Caco-2 (cell line): ENCODE measurements around the gene UBAP1. TPM values are rescaled to one million over a fixed set of nuclear protein-coding genes. Genes with fewer than 3 reads are reported as not detected.
"Not testable (repeated sequence)": the region's sequence is repeated elsewhere in the genome, so short reads cannot be mapped to it uniquely, and the experiment has no call there.

Experiments used
- BruUV-seq: library from RNA; stranded (reverse); fragments of 400-500 nt; replicated peaks from 2 replicates; lab custom pipeline; 2021; lab: Mats Ljungman, UMichigan
- CTCF ChIA-PET: fragments of 300-600 bp; sonication (Branson Sonifier 250); formaldehyde crosslinking; loops from one replicate; lab custom pipeline; 2022; ENCODE audit warnings: antibody characterized with exemption; lab: Charles Lee
- POLR2A ChIA-PET: fragments of 300-600 bp; sonication (Branson Sonifier 250); formaldehyde crosslinking; loops from one replicate; lab custom pipeline; 2022; ENCODE audit warnings: antibody characterized with exemption; lab: Charles Lee
- DNase-seq, 2 experiments: peaks; one replicate each; pipeline versions ENCODE4 v3.0.0 to v3.0.0-alpha.2; 2020 to 2022
- H3K27me3 ChIP-seq: replicated peaks from 2 replicates; pipeline ENCODE4 v1.6.0; 2011; ENCODE audit warnings: low read length; ENCODE audit not compliant: control insufficient read depth, insufficient read depth
- H3K36me3 ChIP-seq: 2 replicates; pipeline ENCODE4 v1.5.1; 2011; ENCODE audit warnings: low read length; ENCODE audit not compliant: control insufficient read depth, insufficient read depth
- H3K4me1 ChIP-seq: fragments of 250-450 bp; sonication (Bioruptor Pico); 2 replicates; pipeline ENCODE4 v1.5.1; 2020; ENCODE audit warnings: mild to moderate bottlenecking
- H3K4me3 ChIP-seq: 2 replicates; pipeline ENCODE4 v1.5.1; 2011; ENCODE audit warnings: low read depth, mild to moderate bottlenecking, control low read depth, low read length
- H3K9me3 ChIP-seq: fragments of 250-450 bp; sonication (Bioruptor Pico); 2 replicates; pipeline ENCODE4 v1.5.1; 2020; ENCODE audit warnings: mild to moderate bottlenecking, moderate library complexity
- H3K27ac Mint-ChIP-seq: one replicate; pipeline ENCODE4 v1.8.0; 2022; ENCODE audit warnings: mixed read lengths; ENCODE audit not compliant: unreplicated experiment
- H3K27me3 Mint-ChIP-seq: one replicate; pipeline ENCODE4 v1.8.0; 2022; ENCODE audit warnings: mixed read lengths; ENCODE audit not compliant: insufficient read depth, unreplicated experiment
- H3K36me3 Mint-ChIP-seq: one replicate; pipeline ENCODE4 v1.8.0; 2022; ENCODE audit warnings: mild to moderate bottlenecking, mixed read lengths; ENCODE audit not compliant: insufficient read depth, unreplicated experiment
- H3K4me1 Mint-ChIP-seq: one replicate; pipeline ENCODE4 v1.8.0; 2022; ENCODE audit warnings: low read depth, mixed read lengths; ENCODE audit not compliant: unreplicated experiment
- H3K4me3 Mint-ChIP-seq: one replicate; pipeline ENCODE4 v1.8.0; 2022; ENCODE audit warnings: mild to moderate bottlenecking, moderate library complexity, mixed read lengths; ENCODE audit not compliant: unreplicated experiment
- H3K9me3 Mint-ChIP-seq: one replicate; pipeline ENCODE4 v1.8.0; 2022; ENCODE audit warnings: mixed read lengths; ENCODE audit not compliant: unreplicated experiment
- intact Hi-C: fragments of 100-400 bp; cut with micrococcal nuclease; formaldehyde crosslinking; loops from one replicate; pipeline ENCODE4 v1.10.0; 2022; ENCODE audit not compliant: unreplicated experiment
- total RNA-seq: library from RNA; stranded (reverse); gene quantifications from 2 replicates; pipeline ENCODE4 v1.2.3, GENCODE V29; 2022
- TF ChIP-seq, protein P1 (sequence below), 2 experiments: fragments of 200-600 bp in 1 of 2; IDR thresholded peaks; 1 replicate in 1 of 2; 2 replicates in 1 of 2; pipeline versions ENCODE4 v1.5.1 to v1.8.0; 2011 to 2022; ENCODE audit warnings: antibody characterized with exemption in 1 of 2, control low read depth in 1 of 2, inconsistent platforms in 1 of 2, low read depth in 1 of 2, low read length in 1 of 2, mild to moderate bottlenecking in 1 of 2, moderate library complexity in 1 of 2; ENCODE audit not compliant: insufficient read depth in 1 of 2, severe bottlenecking in 1 of 2, unreplicated experiment in 1 of 2

Gene UBAP1
- total RNA-seq, 1 experiment from 2014 or later = 33.2 TPM

DNA sequence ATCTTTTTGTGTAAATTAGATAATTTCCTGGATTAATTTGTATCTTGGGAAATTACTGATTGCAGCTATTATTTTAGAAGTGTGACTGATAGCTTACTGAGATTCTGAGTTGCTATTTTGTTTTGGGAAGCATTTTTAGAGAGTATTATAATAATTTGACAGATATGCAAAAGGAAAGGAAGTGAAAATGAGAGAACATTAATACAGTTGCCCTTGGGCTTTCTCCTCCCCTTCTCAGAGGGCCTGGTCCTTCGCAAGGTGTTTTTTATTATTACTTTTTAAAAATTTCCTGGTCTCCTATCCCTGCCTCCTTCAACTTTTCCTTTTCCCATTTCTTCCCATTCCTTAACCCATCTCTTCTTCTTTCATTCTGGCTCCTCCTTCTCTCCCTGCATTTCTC is 32.6 kb downstream of the UBAP1 start:
- H3K27ac Mint-ChIP-seq = no peak overlapping the region
- no peak overlapping the region for H3K4me3 ChIP-seq
- H3K27me3 Mint-ChIP-seq = no peaks in the 10 kb centered on the region
- H3K27me3 ChIP-seq = no peaks in the 10 kb centered on the region
- ChIA-PET POLR2A (no interaction called here), CTCF (no interaction called here)
- no peaks in the 10 kb centered on the region for H3K36me3 ChIP-seq
- no TSS peak for BruUV-seq
- H3K9me3 Mint-ChIP-seq = no peaks in the 10 kb centered on the region
- H3K4me1 Mint-ChIP-seq = no peaks in the 10 kb centered on the region
- no peaks in the 10 kb centered on the region for H3K9me3 ChIP-seq
- TF ChIP-seq, protein P1, sequence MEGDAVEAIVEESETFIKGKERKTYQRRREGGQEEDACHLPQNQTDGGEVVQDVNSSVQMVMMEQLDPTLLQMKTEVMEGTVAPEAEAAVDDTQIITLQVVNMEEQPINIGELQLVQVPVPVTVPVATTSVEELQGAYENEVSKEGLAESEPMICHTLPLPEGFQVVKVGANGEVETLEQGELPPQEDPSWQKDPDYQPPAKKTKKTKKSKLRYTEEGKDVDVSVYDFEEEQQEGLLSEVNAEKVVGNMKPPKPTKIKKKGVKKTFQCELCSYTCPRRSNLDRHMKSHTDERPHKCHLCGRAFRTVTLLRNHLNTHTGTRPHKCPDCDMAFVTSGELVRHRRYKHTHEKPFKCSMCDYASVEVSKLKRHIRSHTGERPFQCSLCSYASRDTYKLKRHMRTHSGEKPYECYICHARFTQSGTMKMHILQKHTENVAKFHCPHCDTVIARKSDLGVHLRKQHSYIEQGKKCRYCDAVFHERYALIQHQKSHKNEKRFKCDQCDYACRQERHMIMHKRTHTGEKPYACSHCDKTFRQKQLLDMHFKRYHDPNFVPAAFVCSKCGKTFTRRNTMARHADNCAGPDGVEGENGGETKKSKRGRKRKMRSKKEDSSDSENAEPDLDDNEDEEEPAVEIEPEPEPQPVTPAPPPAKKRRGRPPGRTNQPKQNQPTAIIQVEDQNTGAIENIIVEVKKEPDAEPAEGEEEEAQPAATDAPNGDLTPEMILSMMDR (IDR thresholded peaks at IDR 0.05; ENCODE audit: insufficient read depth in 1 of 2, low read depth in 1 of 2, low read length in 1 of 2, severe bottlenecking in 1 of 2, unreplicated experiment in 1 of 2) = no peak
- DNase-seq = no peak
- intact Hi-C loops = no loop called here
- no peaks in the 10 kb centered on the region for H3K4me1 ChIP-seq
- H3K36me3 Mint-ChIP-seq = peaks cover 9% of the 10 kb centered on the region
- H3K4me3 Mint-ChIP-seq = no peak overlapping the region

DNA sequence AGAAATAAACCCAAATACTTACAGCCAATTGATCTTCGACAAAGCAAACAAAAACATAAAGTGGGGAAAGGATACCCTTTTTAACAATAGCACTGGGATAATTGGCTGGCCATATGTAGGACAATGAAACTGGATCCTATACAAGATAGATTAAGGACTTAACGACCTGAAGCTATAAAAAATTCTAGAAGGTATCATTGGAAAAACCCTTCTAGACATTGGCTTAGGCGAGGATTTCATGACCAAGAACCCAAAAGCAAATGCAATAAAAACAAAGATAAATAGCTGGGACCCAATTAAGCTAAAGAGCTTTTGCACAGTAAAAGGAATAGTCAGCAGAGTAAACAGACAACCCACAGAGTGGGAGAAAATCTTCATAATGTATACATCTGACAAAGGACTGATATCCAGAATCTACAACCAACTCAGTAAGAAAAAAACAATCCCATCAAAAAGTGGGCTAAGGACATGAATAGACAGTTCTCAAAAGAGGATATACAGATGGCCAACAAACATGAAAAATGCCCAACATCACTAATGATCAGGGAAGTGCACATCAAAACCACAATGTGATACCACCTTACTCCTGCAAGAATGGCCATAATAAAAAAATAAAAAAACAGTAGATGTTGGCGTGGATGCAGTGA is 35.6 kb downstream of the UBAP1 start:
- H3K36me3 ChIP-seq, intact Hi-C loops, H3K4me1 ChIP-seq, H3K9me3 ChIP-seq, BruUV-seq, H3K4me1 Mint-ChIP-seq, H3K9me3 Mint-ChIP-seq, H3K4me3 ChIP-seq, CTCF ChIA-PET, H3K27ac Mint-ChIP-seq, H3K27me3 ChIP-seq, H3K27me3 Mint-ChIP-seq, H3K4me3 Mint-ChIP-seq, H3K36me3 Mint-ChIP-seq, POLR2A ChIA-PET, DNase-seq: not testable (repeated sequence)

DNA sequence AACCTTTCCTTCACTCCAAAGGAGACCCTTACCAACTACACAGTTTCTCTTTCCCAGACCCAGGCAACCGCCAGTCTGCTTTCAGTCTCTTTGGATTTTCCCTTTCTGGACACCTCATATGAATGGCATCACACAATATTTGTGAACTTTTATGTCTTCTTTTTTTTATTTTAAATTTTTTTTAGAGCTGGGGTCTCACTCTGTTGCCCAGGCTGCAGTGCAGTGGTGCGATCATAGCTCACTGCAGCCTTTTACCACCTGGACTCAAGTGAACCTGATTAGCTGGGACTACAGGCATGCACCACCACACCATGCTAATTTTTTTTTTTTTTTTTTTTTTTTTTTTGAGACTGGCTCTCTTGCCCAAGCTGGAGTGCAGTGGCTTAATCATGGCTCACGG is 37.5 kb downstream of the UBAP1 start:
- Mint-ChIP-seq H3K27me3 (no peaks in the 10 kb centered on the region), H3K4me3 (no peak overlapping the region), H3K9me3 (no peaks in the 10 kb centered on the region), H3K27ac (no peak overlapping the region), H3K36me3 (peaks cover 9% of the 10 kb centered on the region), H3K4me1 (no peaks in the 10 kb centered on the region)
- no peak overlapping the region for H3K4me3 ChIP-seq
- BruUV-seq = no TSS peak
- intact Hi-C loops = no loop called here
- no peak for DNase-seq
- ChIA-PET CTCF (no interaction called here), POLR2A (no interaction called here)
- TF ChIP-seq, protein P1 (IDR thresholded peaks at IDR 0.05; ENCODE audit: insufficient read depth in 1 of 2, low read depth in 1 of 2, low read length in 1 of 2, severe bottlenecking in 1 of 2, unreplicated experiment in 1 of 2) = no peak
- H3K27me3 ChIP-seq = no peaks in the 10 kb centered on the region
- H3K9me3 ChIP-seq = no peaks in the 10 kb centered on the region
- H3K36me3 ChIP-seq = no peaks in the 10 kb centered on the region
- no peaks in the 10 kb centered on the region for H3K4me1 ChIP-seq

DNA sequence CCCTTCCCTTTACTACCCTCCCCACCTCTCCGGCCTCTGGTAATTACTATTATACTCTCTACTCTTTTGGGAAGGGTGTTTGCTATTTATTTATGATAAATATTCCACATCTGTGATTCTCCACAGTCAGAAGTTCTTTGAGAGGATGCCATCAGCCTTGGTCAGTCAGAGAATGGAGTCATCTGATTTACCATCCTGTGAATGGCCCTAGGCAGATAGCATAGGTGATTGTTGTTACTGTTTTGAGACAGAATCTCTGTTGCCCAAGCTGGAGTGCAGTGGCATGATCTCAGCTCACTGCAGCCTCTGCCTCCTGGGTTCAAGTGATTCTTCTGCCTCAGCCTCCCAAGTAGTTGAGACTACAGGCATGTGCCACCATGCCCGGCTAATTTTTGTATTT is 38.2 kb downstream of the UBAP1 start:
- H3K4me3 Mint-ChIP-seq, DNase-seq, H3K4me1 ChIP-seq, H3K4me3 ChIP-seq, H3K9me3 Mint-ChIP-seq, H3K27ac Mint-ChIP-seq, H3K27me3 Mint-ChIP-seq, CTCF ChIA-PET, POLR2A ChIA-PET, H3K9me3 ChIP-seq, H3K27me3 ChIP-seq, intact Hi-C loops, H3K36me3 ChIP-seq, BruUV-seq, H3K4me1 Mint-ChIP-seq: not testable (repeated sequence)
- H3K36me3 Mint-ChIP-seq = peaks cover 14% of the 10 kb centered on the region
